OCI-LY1 (cell line): ENCODE results near the gene RNF169.

Experiments used
- H2AFZ ChIP-seq: fragments of 200-600 bp; sonication (generic), shearing (Covaris generic); 2 replicates; pipeline ENCODE4 v1.6.0; 2014; ENCODE audit warnings: antibody characterized with exemption, mild to moderate bottlenecking, low read length
- H3F3A ChIP-seq: fragments of 200-600 bp; sonication (generic), shearing (Covaris generic); 2 replicates; pipeline ENCODE4 v1.6.0; 2014; ENCODE audit warnings: mild to moderate bottlenecking, antibody characterized with exemption, low read length, moderate library complexity; ENCODE audit not compliant: insufficient read depth
- H3K27ac ChIP-seq: fragments of 200-600 bp; sonication (generic); 2 replicates; pipeline ENCODE4 v1.5.1; 2014; ENCODE audit warnings: low read length, mixed run types, mild to moderate bottlenecking, low read depth; ENCODE audit not compliant: poor library complexity, severe bottlenecking
- H3K27me3 ChIP-seq: fragments of 200-600 bp; sonication (generic); 2 replicates; pipeline ENCODE4 v1.6.0; 2014; ENCODE audit warnings: antibody characterized with exemption, mild to moderate bottlenecking, low read length, moderate library complexity; ENCODE audit not compliant: insufficient read depth
- H3K36me3 ChIP-seq: fragments of 200-600 bp; sonication (generic); 2 replicates; pipeline ENCODE4 v1.6.1; 2014; ENCODE audit warnings: mild to moderate bottlenecking, antibody characterized with exemption, low read length, moderate library complexity, mixed read lengths; ENCODE audit not compliant: insufficient read depth
- H3K4me1 ChIP-seq: fragments of 200-600 bp; sonication (generic); 2 replicates; pipeline ENCODE4 v1.5.1; 2014; ENCODE audit warnings: mild to moderate bottlenecking, low read length, moderate library complexity; ENCODE audit not compliant: insufficient read depth, severe bottlenecking
- H3K4me2 ChIP-seq: fragments of 200-600 bp; sonication (generic), shearing (Covaris generic); 2 replicates; pipeline ENCODE4 v1.6.1; 2014; ENCODE audit warnings: low read length
- H3K4me3 ChIP-seq: fragments of 200-600 bp; sonication (generic); 2 replicates; pipeline ENCODE4 v1.5.1; 2014; ENCODE audit warnings: low read length, low read depth, mild to moderate bottlenecking, mixed read lengths; ENCODE audit not compliant: poor library complexity, severe bottlenecking
- H3K79me2 ChIP-seq: fragments of 200-600 bp; shearing (Covaris generic); 2 replicates; pipeline ENCODE4 v1.6.1; 2016; ENCODE audit warnings: mixed run types, low read length, mixed read lengths; ENCODE audit not compliant: insufficient read depth
- H3K9ac ChIP-seq: fragments of 200-600 bp; sonication (generic), shearing (Covaris generic); 2 replicates; pipeline ENCODE4 v1.6.1; 2014; ENCODE audit warnings: mild to moderate bottlenecking, low read length, mixed read lengths
- H3K9me2 ChIP-seq: fragments of 200-600 bp; sonication (generic), shearing (Covaris generic); 2 replicates; pipeline ENCODE4 v1.6.1; 2014; ENCODE audit warnings: low read depth, mild to moderate bottlenecking, low read length, mixed read lengths
- H3K9me3 ChIP-seq: fragments of 200-600 bp; shearing (Covaris generic); 2 replicates; pipeline ENCODE4 v1.6.1; 2014; ENCODE audit warnings: low read length, mixed read lengths
- H4K20me1 ChIP-seq: fragments of 200-600 bp; sonication (generic), shearing (Covaris generic); 2 replicates; pipeline ENCODE4 v1.6.0; 2016; ENCODE audit warnings: mild to moderate bottlenecking, low read length; ENCODE audit not compliant: insufficient read depth
- EZH2 ChIP-seq: fragments of 200-600 bp; sonication (generic), shearing (Covaris generic); IDR thresholded peaks from 2 replicates; pipeline ENCODE4 v1.8.0; 2017; ENCODE audit warnings: borderline replicate concordance, mixed run types, mild to moderate bottlenecking, antibody characterized with exemption, low read length, moderate library complexity, mixed read lengths
- TF ChIP-seq, protein P1 (sequence below): fragments of 200-600 bp; sonication (generic), shearing (Covaris generic); IDR thresholded peaks from 2 replicates; pipeline ENCODE4 v1.5.1; 2017; ENCODE audit warnings: mild to moderate bottlenecking, antibody characterized with exemption, low read length, moderate library complexity, mixed read lengths

Gene RNF169

DNA sequence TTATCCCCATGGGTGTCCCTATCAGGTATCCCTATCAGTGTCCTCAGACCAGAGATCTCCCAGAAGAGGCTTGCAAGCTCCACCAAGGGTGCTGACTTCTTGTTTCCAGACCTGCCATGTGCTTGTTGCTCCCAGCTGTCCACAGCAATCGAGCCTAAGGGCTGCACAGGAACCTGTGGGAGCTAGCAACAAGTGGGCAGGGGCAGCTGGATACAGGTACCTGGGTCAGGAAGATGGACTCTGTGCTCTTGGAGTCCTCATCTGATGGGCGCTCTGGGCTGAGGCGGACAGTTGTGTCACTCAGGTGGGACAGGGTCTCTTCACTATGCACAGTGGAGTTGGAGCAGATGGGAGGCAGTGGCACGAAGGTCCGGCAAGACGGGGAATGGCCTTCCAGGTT lies 99.2 kb downstream of the RNF169 start:
- Histone ChIP-seq H2AFZ (no peak overlapping the region), H3K79me2 (no peaks in the 10 kb centered on the region), H3K4me2 (no peak overlapping the region), H3K27ac (no peak overlapping the region), H3K4me3 (no peak overlapping the region), H3K9me2 (no peaks in the 10 kb centered on the region), H3K9me3 (no peaks in the 10 kb centered on the region), H3K27me3 (no peaks in the 10 kb centered on the region), H3K4me1 (no peaks in the 10 kb centered on the region), H4K20me1 (no peaks in the 10 kb centered on the region), H3F3A (no peaks in the 10 kb centered on the region), H3K9ac (no peak overlapping the region), H3K36me3 (peaks cover 69% of the 10 kb centered on the region)
- TF ChIP-seq EZH2: no peak
- TF ChIP-seq, protein P1, sequence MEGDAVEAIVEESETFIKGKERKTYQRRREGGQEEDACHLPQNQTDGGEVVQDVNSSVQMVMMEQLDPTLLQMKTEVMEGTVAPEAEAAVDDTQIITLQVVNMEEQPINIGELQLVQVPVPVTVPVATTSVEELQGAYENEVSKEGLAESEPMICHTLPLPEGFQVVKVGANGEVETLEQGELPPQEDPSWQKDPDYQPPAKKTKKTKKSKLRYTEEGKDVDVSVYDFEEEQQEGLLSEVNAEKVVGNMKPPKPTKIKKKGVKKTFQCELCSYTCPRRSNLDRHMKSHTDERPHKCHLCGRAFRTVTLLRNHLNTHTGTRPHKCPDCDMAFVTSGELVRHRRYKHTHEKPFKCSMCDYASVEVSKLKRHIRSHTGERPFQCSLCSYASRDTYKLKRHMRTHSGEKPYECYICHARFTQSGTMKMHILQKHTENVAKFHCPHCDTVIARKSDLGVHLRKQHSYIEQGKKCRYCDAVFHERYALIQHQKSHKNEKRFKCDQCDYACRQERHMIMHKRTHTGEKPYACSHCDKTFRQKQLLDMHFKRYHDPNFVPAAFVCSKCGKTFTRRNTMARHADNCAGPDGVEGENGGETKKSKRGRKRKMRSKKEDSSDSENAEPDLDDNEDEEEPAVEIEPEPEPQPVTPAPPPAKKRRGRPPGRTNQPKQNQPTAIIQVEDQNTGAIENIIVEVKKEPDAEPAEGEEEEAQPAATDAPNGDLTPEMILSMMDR: no peak

DNA sequence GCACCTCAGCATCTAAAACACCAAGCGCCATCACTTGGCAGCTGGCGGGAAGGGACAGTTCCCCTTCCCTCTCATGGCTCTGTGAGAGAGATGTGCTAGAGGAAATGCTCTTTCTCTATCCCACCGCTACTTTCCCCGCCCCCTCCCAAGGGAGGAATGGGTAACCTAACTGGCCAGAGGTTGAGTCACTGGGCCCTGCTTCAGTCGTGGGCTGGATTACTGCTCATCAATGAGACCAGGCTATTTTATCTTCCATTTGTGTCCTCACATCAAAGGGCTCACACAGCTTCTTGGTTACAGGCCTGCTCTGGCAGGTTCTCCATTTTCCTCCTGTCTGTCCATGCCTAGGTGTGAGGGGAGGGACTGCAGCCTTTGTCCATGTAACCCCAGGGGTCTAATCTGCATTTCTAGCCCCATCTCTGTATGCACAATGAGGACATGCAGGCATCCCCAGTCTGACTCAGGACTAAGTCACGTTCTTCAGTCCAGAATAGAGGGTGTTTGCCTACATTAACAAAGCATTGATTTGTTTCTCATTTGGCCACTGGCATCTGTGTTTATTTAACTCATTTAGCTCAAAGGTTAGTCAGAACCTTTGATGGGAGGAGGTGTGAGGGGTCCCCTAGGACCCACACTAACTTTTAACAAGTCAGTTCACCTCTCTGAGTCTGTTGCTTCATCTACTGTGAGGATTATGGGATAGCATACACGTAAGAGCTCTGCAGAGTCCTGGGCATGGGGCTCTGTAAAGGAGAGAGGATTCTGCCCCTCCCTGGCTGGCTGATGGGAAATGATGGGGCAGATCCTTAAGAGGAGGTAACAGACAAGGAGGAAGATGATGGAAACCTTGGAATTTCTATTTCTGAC lies 101.1 kb downstream of the RNF169 start:
- H3K27ac ChIP-seq: no peak overlapping the region
- H3K9me2 ChIP-seq: no peaks in the 10 kb centered on the region
- no peaks in the 10 kb centered on the region for H3K27me3 ChIP-seq
- no peak overlapping the region for H3K4me3 ChIP-seq
- peaks cover 55% of the 10 kb centered on the region for H3K36me3 ChIP-seq
- no peak overlapping the region for H2AFZ ChIP-seq
- H3K9ac ChIP-seq: no peak overlapping the region
- no peaks in the 10 kb centered on the region for H3K9me3 ChIP-seq
- H3K79me2 ChIP-seq: no peaks in the 10 kb centered on the region
- TF ChIP-seq, protein P1: no peak
- no peak for TF ChIP-seq EZH2
- no peak overlapping the region for H3K4me2 ChIP-seq
- H3K4me1 ChIP-seq: no peaks in the 10 kb centered on the region
- no peaks in the 10 kb centered on the region for H3F3A ChIP-seq
- no peaks in the 10 kb centered on the region for H4K20me1 ChIP-seq

DNA sequence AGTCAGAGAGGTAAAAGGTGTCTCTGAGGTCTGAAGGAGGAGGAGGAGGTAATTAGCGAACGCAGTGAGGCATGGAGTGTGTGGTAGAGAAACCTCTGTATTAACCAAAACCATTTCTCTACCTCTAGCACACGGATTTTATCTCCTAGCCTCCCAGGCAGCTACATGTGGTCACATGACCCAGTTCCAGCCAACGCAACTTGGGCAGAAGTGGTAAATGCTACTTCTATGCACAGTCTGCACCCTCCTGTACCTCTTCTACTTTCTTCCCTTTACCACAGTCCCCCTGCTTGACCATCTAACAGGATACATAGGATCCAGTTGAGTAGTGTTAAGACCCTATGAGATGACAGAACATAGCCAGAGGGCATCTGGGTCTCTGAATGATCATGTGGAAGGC lies 104.6 kb downstream of the RNF169 start:
- Histone ChIP-seq H2AFZ (no peak overlapping the region), H3K9ac (no peak overlapping the region), H3K27me3 (no peaks in the 10 kb centered on the region), H3K4me2 (no peak overlapping the region), H4K20me1 (no peaks in the 10 kb centered on the region), H3K79me2 (no peaks in the 10 kb centered on the region), H3K4me1 (no peaks in the 10 kb centered on the region), H3K27ac (no peak overlapping the region), H3K36me3 (peaks cover 31% of the 10 kb centered on the region), H3K9me2 (no peaks in the 10 kb centered on the region), H3K9me3 (no peaks in the 10 kb centered on the region), H3F3A (no peaks in the 10 kb centered on the region), H3K4me3 (no peak overlapping the region)
- TF ChIP-seq, protein P1: no peak
- TF ChIP-seq EZH2: no peak
